Measurements from ENCODE around the gene TRIP6. TPM values are rescaled to one million over a fixed set of nuclear protein-coding genes. Genes with fewer than 3 reads are reported as not detected.

TRIP6 gene, protein sequence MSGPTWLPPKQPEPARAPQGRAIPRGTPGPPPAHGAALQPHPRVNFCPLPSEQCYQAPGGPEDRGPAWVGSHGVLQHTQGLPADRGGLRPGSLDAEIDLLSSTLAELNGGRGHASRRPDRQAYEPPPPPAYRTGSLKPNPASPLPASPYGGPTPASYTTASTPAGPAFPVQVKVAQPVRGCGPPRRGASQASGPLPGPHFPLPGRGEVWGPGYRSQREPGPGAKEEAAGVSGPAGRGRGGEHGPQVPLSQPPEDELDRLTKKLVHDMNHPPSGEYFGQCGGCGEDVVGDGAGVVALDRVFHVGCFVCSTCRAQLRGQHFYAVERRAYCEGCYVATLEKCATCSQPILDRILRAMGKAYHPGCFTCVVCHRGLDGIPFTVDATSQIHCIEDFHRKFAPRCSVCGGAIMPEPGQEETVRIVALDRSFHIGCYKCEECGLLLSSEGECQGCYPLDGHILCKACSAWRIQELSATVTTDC
- 24.4 TPM for total RNA-seq
- long read RNA-seq, transcript TRIP6-201 (9 exons, 1,942 nt): major isoform, 32 of 46 reads
- long read RNA-seq, partial matches to known transcripts: 8 of 46 reads
- long read RNA-seq, other reads (novel, unspliced or antisense): 4 of 46 reads

GRCh38 chr7:100867040-100867775 lies at the start of gene TRIP6:
Gene TRIP6, plus strand, starts transcription at chr7:100867387. Its CDS starts 111 bp downstream, at chr7:100867498.
- intact Hi-C loops (cut with DNase I): loop anchor here (2.0 kb wide), 1 partner anchor 28 kb away; no protein-coding TSS in a partner anchor
- DNase-seq (ENCODE audit: low spot score): peak; percentile 91

- intact Hi-C loops (cut with DNase I): no loop called here
- no peak for DNase-seq (ENCODE audit: low spot score)
Measured at GRCh38 chr7:100818366-100818765, 48.8 kb upstream of the TRIP6 start.

DNA sequence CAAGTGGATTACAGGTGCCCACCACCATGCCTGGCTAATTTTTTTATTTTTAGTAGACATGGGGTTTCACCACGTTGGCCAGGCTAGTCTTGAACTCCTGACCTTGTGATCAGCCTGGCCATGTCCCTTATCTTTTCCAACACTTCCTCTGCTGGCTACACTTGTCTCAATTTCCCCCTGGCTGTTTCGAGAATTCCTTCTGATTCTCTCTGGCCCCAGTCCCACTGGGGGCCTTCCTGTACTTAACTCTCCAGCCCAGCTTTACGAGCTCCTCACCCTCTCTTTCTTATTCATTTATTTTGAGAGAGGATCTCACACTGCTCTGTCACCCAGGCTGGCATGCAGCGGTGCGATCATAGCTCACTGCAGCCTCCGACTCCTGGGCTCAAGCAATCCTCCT lies 48.4 kb upstream of the TRIP6 start:
- DNase-seq (ENCODE audit: low spot score): no peak
- intact Hi-C loops (cut with DNase I): no loop called here

DNA sequence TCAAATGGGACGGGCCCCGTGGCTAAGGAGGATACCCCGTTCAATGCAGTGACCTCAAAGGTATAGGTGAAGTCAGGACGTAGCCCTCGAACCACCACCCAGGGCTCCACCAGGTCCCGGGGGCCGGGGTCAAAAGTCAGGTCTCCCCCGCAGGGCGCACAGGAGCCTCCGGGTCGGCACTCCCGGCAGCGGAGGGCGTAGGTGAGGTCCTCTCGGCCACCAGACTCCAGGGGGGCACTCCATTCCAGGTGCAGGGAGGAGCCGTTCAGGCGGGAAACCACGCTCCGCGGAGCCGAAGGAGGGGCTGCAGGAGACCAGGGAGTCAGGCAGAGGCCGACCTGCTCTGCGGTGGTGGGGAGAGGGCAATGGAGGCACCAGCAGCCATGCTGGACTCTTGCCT lies 47.6 kb upstream of the TRIP6 start:
- intact Hi-C loops (cut with DNase I): no loop called here
- no peak for DNase-seq (ENCODE audit: low spot score)

- no peak for DNase-seq (ENCODE audit: low spot score)
- intact Hi-C loops (cut with DNase I): no loop called here
Measured at GRCh38 chr7:100822236-100823139, 44.7 kb upstream of the TRIP6 start.

DNA sequence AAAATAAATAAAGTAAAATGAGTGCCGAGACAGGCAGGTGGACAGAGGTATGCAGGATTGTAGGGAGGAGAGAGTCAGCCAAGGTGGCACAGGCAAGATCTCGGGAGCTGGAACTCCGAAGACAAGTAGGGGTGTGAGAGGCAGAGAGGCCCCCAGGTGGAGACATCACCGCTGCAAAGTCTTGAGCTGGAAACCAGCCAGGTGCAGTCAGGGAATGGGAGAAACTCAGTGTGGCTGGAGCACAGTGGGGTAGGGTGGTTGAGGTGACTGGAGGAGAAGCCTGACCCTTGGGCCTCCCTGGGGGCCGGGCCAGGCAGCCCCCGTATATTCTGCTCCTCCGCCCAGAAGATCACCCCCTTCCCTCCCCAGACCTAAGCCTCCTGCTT lies 44.1 kb upstream of the TRIP6 start:
- intact Hi-C loops (cut with DNase I): no loop called here
- DNase-seq (ENCODE audit: low spot score): no peak

DNA sequence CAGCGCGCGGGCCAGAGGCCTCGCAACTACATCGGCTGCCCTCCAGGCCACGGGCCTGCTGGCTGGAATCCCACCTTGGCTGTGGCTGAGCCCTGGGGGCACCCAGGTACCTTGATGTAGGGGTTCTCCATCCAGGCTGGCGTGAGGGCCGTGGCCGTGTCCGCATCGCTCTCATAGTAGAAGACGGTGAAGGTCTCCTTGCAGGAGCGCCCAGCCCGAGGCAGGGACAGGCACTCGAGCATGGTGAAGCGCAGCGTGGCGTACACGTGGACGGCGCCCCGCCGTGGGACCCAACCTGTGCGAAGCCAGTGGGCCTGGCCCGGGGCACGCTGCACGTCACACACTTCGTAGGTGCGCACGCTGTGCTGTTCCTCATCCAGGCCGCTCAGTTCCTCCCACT lies 43.7 kb upstream of the TRIP6 start:
- intact Hi-C loops (cut with DNase I): no loop called here
- no peak for DNase-seq (ENCODE audit: low spot score)

GRCh38 chr7:100824499-100825214 lies 42.5 kb upstream of the TRIP6 start:
- no peak for DNase-seq (ENCODE audit: low spot score)
- intact Hi-C loops (cut with DNase I): loop anchor here (2.0 kb wide), 1 partner anchor 14 kb away; no protein-coding TSS in a partner anchor

- no peak for DNase-seq (ENCODE audit: low spot score)
- intact Hi-C loops (cut with DNase I): loop anchor here (2.0 kb wide), 1 partner anchor 14 kb away; no protein-coding TSS in a partner anchor
Measured at GRCh38 chr7:100825215-100825671, 41.9 kb upstream of the TRIP6 start.

DNA sequence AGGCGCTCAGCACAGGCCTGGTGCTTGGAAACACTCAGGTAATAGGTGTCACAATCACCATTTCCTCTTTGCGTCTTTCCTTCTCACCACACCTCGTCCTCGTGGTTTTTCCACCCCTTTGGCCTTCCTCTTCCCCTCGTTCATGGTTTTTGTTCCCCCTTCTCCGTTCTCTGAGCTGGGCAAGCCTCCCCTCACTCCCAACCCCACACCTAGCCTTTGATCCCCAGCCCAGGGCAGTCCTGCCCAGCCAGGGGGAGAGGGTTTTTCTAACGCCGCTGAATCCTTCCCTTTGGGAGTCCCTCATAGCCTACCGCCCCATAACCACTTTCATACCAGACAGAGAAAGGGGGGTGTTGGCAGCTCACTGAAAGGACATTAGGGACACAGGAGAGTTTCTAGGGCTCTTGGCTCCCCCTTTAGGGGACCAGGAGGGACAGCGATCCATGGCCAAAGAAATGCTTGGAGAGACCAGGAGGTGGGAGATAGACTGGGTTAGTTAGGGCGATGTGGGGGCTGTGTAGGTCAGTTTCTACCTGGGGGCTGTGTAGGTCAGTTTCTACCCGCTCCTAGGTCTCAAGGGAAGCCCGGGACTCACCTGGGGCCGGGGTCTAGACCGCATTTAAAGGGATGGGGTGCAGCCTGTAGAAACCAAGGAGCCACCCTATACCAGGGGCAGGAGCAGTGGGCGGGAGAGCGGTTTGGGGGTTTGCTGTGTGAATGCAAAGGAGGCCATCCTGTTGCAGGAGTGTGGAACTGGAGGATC lies 41.3 kb upstream of the TRIP6 start:
- intact Hi-C loops (cut with DNase I): loop anchor here (2.0 kb wide), 1 partner anchor 13 kb away; no protein-coding TSS in a partner anchor
- no peak for DNase-seq (ENCODE audit: low spot score)

DNA sequence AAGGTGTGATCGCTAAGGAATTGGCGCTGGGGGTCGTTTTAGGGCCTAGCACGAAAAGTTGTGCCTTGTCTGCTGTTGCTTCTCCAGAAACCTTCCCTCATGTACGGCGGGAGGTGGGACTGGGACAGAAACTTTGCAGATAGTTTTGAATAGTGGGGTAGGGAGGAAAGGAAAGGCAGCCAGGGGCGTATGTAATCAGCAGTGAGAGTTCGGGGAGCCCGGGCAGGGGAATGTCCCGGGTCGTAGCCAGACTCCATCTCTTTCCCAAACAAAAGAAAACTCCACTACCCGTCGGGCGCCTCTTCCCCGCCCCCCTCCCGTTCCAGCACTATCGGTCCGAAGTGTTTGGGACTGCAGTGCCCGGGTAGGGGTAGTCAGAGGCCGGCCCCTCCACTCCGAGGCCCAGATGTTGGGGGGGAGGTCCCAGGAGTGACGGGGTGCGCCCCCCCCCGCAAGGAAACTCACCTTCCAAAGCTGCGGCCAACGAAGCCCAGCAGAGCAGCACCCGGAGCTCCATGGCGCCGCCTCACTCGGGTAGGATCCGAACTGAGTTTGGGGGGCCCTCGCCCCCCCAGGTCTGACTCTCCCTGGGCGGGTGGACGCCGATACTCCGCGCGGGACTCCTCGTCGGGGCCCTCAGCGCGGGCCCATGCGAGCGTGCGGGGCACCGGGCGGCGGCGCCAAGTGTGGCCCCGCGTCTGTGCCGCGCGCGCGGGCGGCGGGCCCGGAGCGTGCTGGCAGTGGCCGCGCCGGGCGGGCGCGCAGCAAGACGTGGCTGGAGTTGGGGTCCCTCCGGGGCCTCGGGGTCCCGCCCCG lies 40.5 kb upstream of the TRIP6 start:
- intact Hi-C loops (cut with DNase I): no loop called here
- no peak for DNase-seq (ENCODE audit: low spot score)

- intact Hi-C loops (cut with DNase I): no loop called here
- DNase-seq (ENCODE audit: low spot score): peak; percentile 88
Measured at GRCh38 chr7:100827330-100828226, 39.6 kb upstream of the TRIP6 start, which contains the start of gene EPHB4. Gene EPHB4, minus strand, starts transcription at chr7:100827523. Its CDS starts 493 bp downstream, at chr7:100827030.

- DNase-seq (ENCODE audit: low spot score): no peak
- intact Hi-C loops (cut with DNase I): no loop called here
Measured at GRCh38 chr7:100829150-100829716, 38.0 kb upstream of the TRIP6 start.

GRCh38 chr7:100830396-100830795 lies 36.8 kb upstream of the TRIP6 start:
- intact Hi-C loops (cut with DNase I): no loop called here
- DNase-seq (ENCODE audit: low spot score): no peak

GRCh38 chr7:100832281-100832633 lies 34.9 kb upstream of the TRIP6 start:
- intact Hi-C loops (cut with DNase I): no loop called here
- no peak for DNase-seq (ENCODE audit: low spot score)
